ENCODE results near the gene KIF26B.

The KIF26B gene

GRCh38 chr1:245313576-245313975 is 158.8 kb downstream of the KIF26B start:
- Histone ChIP-seq H3K27me3 (ENCODE audit: low read length) (no peaks in the 10 kb centered on the region), H3K4me3 (ENCODE audit: insufficient read depth, low read length, poor library complexity, severe bottlenecking) (no peak overlapping the region), H3F3A (ENCODE audit: insufficient read depth) (no peaks in the 10 kb centered on the region), H3K36me3 (ENCODE audit: low read length) (no peaks in the 10 kb centered on the region), H3K79me2 (ENCODE audit: insufficient read depth, low read length) (no peaks in the 10 kb centered on the region), H4K20me1 (ENCODE audit: low read depth, low read length) (no peaks in the 10 kb centered on the region), H3K4me2 (ENCODE audit: low read depth, low read length, poor library complexity, severe bottlenecking) (no peak overlapping the region), H3K27ac (ENCODE audit: low read depth, low read length) (no peak overlapping the region), H3K9me3 (ENCODE audit: insufficient read depth, low read length) (no peaks in the 10 kb centered on the region), H3K9me2 (replicated peaks; ENCODE audit: insufficient read depth, low read length) (no peaks in the 10 kb centered on the region), H3K9ac (ENCODE audit: low read length) (no peak overlapping the region), H2AFZ (ENCODE audit: low read depth, low read length, severe bottlenecking) (no peak overlapping the region)
- TF ChIP-seq CTCF (IDR thresholded peaks at IDR 0.05; ENCODE audit: insufficient read depth, low read length, poor library complexity, severe bottlenecking) (no peak), EZH2phosphoT487 (conservative IDR thresholded peaks at IDR 0.05; ENCODE audit: low read length) (no peak)

- Histone ChIP-seq H3K9me3 (ENCODE audit: insufficient read depth, low read length) (no peaks in the 10 kb centered on the region), H3K27me3 (ENCODE audit: low read length) (no peaks in the 10 kb centered on the region), H4K20me1 (ENCODE audit: low read depth, low read length) (no peaks in the 10 kb centered on the region), H3K4me2 (ENCODE audit: low read depth, low read length, poor library complexity, severe bottlenecking) (no peak overlapping the region), H2AFZ (ENCODE audit: low read depth, low read length, severe bottlenecking) (no peak overlapping the region), H3K9ac (ENCODE audit: low read length) (no peak overlapping the region), H3F3A (ENCODE audit: insufficient read depth) (no peaks in the 10 kb centered on the region), H3K9me2 (replicated peaks; ENCODE audit: insufficient read depth, low read length) (no peaks in the 10 kb centered on the region), H3K4me3 (ENCODE audit: insufficient read depth, low read length, poor library complexity, severe bottlenecking) (no peak overlapping the region), H3K79me2 (ENCODE audit: insufficient read depth, low read length) (no peaks in the 10 kb centered on the region), H3K36me3 (ENCODE audit: low read length) (no peaks in the 10 kb centered on the region), H3K27ac (ENCODE audit: low read depth, low read length) (no peak overlapping the region)
- TF ChIP-seq EZH2phosphoT487 (conservative IDR thresholded peaks at IDR 0.05; ENCODE audit: low read length) (no peak), CTCF (IDR thresholded peaks at IDR 0.05; ENCODE audit: insufficient read depth, low read length, poor library complexity, severe bottlenecking) (no peak)
Observed at GRCh38 chr1:245316784-245317183, 162.0 kb downstream of the KIF26B start.

GRCh38 chr1:245317217-245317616 is 162.4 kb downstream of the KIF26B start:
- Histone ChIP-seq H3K27ac (ENCODE audit: low read depth, low read length) (no peak overlapping the region), H3K4me2 (ENCODE audit: low read depth, low read length, poor library complexity, severe bottlenecking) (no peak overlapping the region), H2AFZ (ENCODE audit: low read depth, low read length, severe bottlenecking) (no peak overlapping the region), H3K36me3 (ENCODE audit: low read length) (no peaks in the 10 kb centered on the region), H4K20me1 (ENCODE audit: low read depth, low read length) (no peaks in the 10 kb centered on the region), H3K4me3 (ENCODE audit: insufficient read depth, low read length, poor library complexity, severe bottlenecking) (no peak overlapping the region), H3K9me2 (replicated peaks; ENCODE audit: insufficient read depth, low read length) (no peaks in the 10 kb centered on the region), H3K79me2 (ENCODE audit: insufficient read depth, low read length) (no peaks in the 10 kb centered on the region), H3K27me3 (ENCODE audit: low read length) (no peaks in the 10 kb centered on the region), H3F3A (ENCODE audit: insufficient read depth) (no peaks in the 10 kb centered on the region), H3K9ac (ENCODE audit: low read length) (no peak overlapping the region), H3K9me3 (ENCODE audit: insufficient read depth, low read length) (no peaks in the 10 kb centered on the region)
- TF ChIP-seq EZH2phosphoT487 (conservative IDR thresholded peaks at IDR 0.05; ENCODE audit: low read length) (no peak), CTCF (IDR thresholded peaks at IDR 0.05; ENCODE audit: insufficient read depth, low read length, poor library complexity, severe bottlenecking) (no peak)

Data from SU-DHL-6 (cell line).